MM.1S (cell line): ENCODE data around the gene FGFR2.
A peak's percentile ranks its signal among the peaks of the same experiment; 100 is the strongest.

Experiments used
- DNase-seq: peaks from one replicate; pipeline ENCODE4 v3.0.0-alpha.2; 2015
- H2AFZ ChIP-seq: fragments of 300-600 bp; sonication (generic); 2 replicates; pipeline ENCODE4 v1.6.0; 2016; ENCODE audit warnings: antibody characterized with exemption, low read length
- H3F3A ChIP-seq: fragments of 300-600 bp; sonication (generic); 2 replicates; pipeline ENCODE4 v1.6.1; 2016; ENCODE audit warnings: mild to moderate bottlenecking, antibody characterized with exemption, low read length, moderate library complexity, mixed read lengths; ENCODE audit not compliant: insufficient read depth
- H3K27ac ChIP-seq: fragments of 300-600 bp; sonication (generic); 2 replicates; pipeline ENCODE4 v1.5.1; 2016; ENCODE audit warnings: mild to moderate bottlenecking, low read length
- H3K27me3 ChIP-seq: fragments of 300-600 bp; sonication (generic); replicated peaks from 2 replicates; pipeline ENCODE4 v1.6.0; 2016; ENCODE audit warnings: low read length; ENCODE audit not compliant: insufficient read depth
- H3K36me3 ChIP-seq: fragments of 300-600 bp; sonication (generic); replicated peaks from 2 replicates; pipeline ENCODE4 v1.6.1; 2016; ENCODE audit warnings: mild to moderate bottlenecking, low read length, mixed read lengths; ENCODE audit not compliant: insufficient read depth
- H3K4me1 ChIP-seq: fragments of 300-600 bp; sonication (generic); 2 replicates; pipeline ENCODE4 v1.6.1; 2016; ENCODE audit warnings: low read length, mixed read lengths
- H3K4me2 ChIP-seq: fragments of 300-600 bp; sonication (generic); 2 replicates; pipeline ENCODE4 v1.6.0; 2016; ENCODE audit warnings: low read depth, low read length
- H3K4me3 ChIP-seq: fragments of 300-600 bp; sonication (generic); 2 replicates; pipeline ENCODE4 v1.5.1; 2016; ENCODE audit warnings: low read length, mixed read lengths
- H3K79me2 ChIP-seq: fragments of 300-600 bp; sonication (generic); 2 replicates; pipeline ENCODE4 v1.6.1; 2016; ENCODE audit warnings: mixed run types, low read length, mixed read lengths
- H3K9ac ChIP-seq: fragments of 300-600 bp; sonication (generic); 2 replicates; pipeline ENCODE4 v1.6.1; 2016; ENCODE audit warnings: low read length, mixed read lengths
- H3K9me2 ChIP-seq: fragments of 300-600 bp; sonication (generic); replicated peaks from 2 replicates; pipeline ENCODE4 v1.6.1; 2016; ENCODE audit warnings: mild to moderate bottlenecking, low read length, mixed read lengths; ENCODE audit not compliant: insufficient read depth
- H3K9me3 ChIP-seq: fragments of 300-600 bp; sonication (generic); replicated peaks from 2 replicates; pipeline ENCODE4 v1.6.1; 2016; ENCODE audit warnings: mild to moderate bottlenecking, low read length, mixed read lengths; ENCODE audit not compliant: insufficient read depth
- H4K20me1 ChIP-seq: fragments of 300-600 bp; sonication (generic); 2 replicates; pipeline ENCODE4 v1.6.1; 2016; ENCODE audit warnings: mild to moderate bottlenecking, low read length, moderate library complexity, mixed read lengths; ENCODE audit not compliant: insufficient read depth
- CTCF ChIP-seq: fragments of 300-600 bp; sonication (generic); IDR thresholded peaks from 2 replicates; pipeline ENCODE4 v1.5.1; 2016; ENCODE audit warnings: antibody characterized with exemption, low read length, mixed read lengths
- EZH2 ChIP-seq: fragments of 300-600 bp; sonication (generic); optimal IDR thresholded peaks from 2 replicates; pipeline ENCODE3; 2017; ENCODE audit warnings: low read depth, mild to moderate bottlenecking, antibody characterized with exemption, low read length, mixed read lengths
- EZH2phosphoT487 ChIP-seq: fragments of 300-600 bp; sonication (generic); IDR thresholded peaks from 2 replicates; pipeline ENCODE4 v1.6.1; 2018; ENCODE audit warnings: antibody characterized with exemption, low read length

The FGFR2 gene

DNA sequence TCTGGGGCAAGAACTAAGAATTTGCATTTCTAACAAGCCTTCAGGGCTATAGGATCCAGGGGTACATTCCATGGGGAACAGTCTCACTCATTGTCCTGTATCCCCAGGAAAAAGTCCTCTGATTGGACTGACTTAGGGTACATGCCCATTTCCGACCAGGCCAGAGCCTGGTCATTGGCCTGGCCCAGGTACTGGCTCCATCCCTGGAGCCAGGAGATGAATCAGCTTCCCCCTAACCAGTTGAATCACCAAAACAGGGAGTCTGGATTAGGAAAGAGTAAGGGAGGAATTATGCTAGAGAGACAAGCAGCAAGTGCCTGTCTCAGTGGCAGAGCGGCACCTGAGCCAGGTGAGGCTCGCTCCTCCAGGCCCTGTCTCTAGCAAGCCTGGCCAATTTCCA, 137.5 kb downstream of the FGFR2 start:
- no peak for DNase-seq
- no peaks in the 10 kb centered on the region for H3K36me3 ChIP-seq
- no peak overlapping the region for H3K9ac ChIP-seq
- H3K79me2 ChIP-seq: no peaks in the 10 kb centered on the region
- no peak overlapping the region for H2AFZ ChIP-seq
- no peaks in the 10 kb centered on the region for H3F3A ChIP-seq
- no peaks in the 10 kb centered on the region for H3K27me3 ChIP-seq
- no peak overlapping the region for H3K27ac ChIP-seq
- TF ChIP-seq CTCF (no peak), EZH2phosphoT487 (no peak), EZH2 (no peak)
- no peak overlapping the region for H3K4me2 ChIP-seq
- no peak overlapping the region for H3K4me3 ChIP-seq
- no peaks in the 10 kb centered on the region for H3K9me2 ChIP-seq
- no peaks in the 10 kb centered on the region for H3K9me3 ChIP-seq
- H3K4me1 ChIP-seq: peaks cover 7% of the 10 kb centered on the region; the same call in 1 of the 2 replicates
- H4K20me1 ChIP-seq: no peaks in the 10 kb centered on the region

DNA sequence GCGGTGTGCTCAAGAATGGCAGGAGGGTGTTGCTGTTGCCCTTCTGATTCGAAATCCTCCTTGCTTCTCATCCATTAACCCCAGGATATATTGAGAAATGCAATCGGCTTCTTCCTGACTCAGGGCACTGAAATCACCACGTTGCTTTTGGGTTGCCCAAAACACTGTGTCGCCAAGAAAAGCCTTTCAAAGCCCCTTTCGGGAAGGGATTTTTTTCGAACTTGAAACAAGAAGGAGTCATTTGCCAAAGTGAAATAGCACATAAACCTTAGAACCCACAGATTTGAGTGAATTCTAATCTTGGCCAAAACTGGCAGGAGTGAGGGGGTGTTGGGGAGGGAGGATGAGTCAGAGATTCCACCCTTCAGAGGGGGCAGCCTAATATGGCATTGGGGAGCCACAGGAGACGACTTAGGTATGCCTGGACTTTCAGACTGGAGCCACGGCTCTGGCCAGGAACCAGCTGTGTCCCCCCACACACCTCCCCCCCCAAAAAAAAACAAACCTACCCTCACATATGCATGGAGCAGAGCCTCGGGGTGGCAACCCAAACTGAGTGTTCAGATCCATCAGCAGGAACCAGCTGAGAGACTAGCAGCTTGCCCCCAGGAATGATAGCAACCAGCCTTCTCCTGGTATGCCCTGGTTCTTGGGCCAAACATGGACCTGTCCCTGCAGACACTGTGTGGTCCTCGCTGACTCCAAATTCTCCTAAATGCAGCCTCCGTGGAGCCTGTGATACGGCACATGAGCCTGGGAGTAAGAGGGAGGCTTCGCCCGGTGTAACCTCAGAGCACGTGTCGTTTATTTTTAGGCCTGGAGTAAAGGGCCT, 138.4 kb downstream of the FGFR2 start:
- no peaks in the 10 kb centered on the region for H3K9me3 ChIP-seq
- no peaks in the 10 kb centered on the region for H4K20me1 ChIP-seq
- no peaks in the 10 kb centered on the region for H3K79me2 ChIP-seq
- H3K4me2 ChIP-seq: peak overlapping the region; percentile 0; the same call in 1 of the 2 replicates
- no peaks in the 10 kb centered on the region for H3F3A ChIP-seq
- no peak for DNase-seq
- no peaks in the 10 kb centered on the region for H3K9me2 ChIP-seq
- H3K4me3 ChIP-seq: no peak overlapping the region
- H3K9ac ChIP-seq: no peak overlapping the region
- H3K36me3 ChIP-seq: no peaks in the 10 kb centered on the region
- H3K27ac ChIP-seq: peak overlapping the region; percentile 11; the same call in 1 of the 2 replicates
- TF ChIP-seq EZH2: no peak
- no peak for TF ChIP-seq CTCF
- no peak for TF ChIP-seq EZH2phosphoT487
- peaks cover 7% of the 10 kb centered on the region; the same call in 1 of the 2 replicates for H3K4me1 ChIP-seq
- H2AFZ ChIP-seq: no peak overlapping the region
- no peaks in the 10 kb centered on the region for H3K27me3 ChIP-seq

DNA sequence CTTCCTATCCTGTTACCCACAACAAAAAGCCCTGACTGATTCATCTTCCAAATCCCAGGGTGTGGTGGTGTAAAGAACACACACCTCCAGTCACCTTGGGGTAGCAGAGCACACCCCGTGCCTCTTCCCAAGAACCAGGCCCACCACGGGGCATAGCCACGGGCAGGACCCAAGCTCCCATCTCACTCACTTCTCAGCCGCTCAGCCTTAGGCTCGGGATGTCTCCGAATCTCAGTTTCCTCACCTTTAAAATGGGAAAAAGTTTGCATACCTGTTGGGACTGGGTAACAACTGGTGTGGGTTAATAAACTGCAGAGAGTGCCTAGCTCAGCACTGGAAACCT, 139.0 kb downstream of the FGFR2 start:
- Histone ChIP-seq H3K4me2 (peak overlapping the region; percentile 0; the same call in 1 of the 2 replicates), H2AFZ (no peak overlapping the region), H3K27me3 (no peaks in the 10 kb centered on the region), H3K9ac (no peak overlapping the region), H3F3A (no peaks in the 10 kb centered on the region), H3K4me1 (peaks cover 7% of the 10 kb centered on the region; the same call in 1 of the 2 replicates), H3K36me3 (no peaks in the 10 kb centered on the region), H3K9me3 (no peaks in the 10 kb centered on the region), H4K20me1 (no peaks in the 10 kb centered on the region), H3K4me3 (no peak overlapping the region), H3K9me2 (no peaks in the 10 kb centered on the region), H3K27ac (peak overlapping the region; percentile 11; the same call in 1 of the 2 replicates), H3K79me2 (no peaks in the 10 kb centered on the region)
- TF ChIP-seq EZH2phosphoT487 (no peak), CTCF (no peak), EZH2 (no peak)
- DNase-seq: peak; percentile 15
